Epithelial cell of esophagus (primary cell): ENCODE data around the gene ZNF469.

Experiments
- DNase-seq: peaks from one replicate; pipeline ENCODE4 v3.0.0; 2010; ENCODE audit warnings: low read depth
- H3K4me3 ChIP-seq: 2 replicates; pipeline ENCODE4 v1.5.1; 2011; ENCODE audit warnings: mild to moderate bottlenecking, low read length, control low read depth
- TF ChIP-seq, protein P1 (sequence below): IDR thresholded peaks from 2 replicates; pipeline ENCODE4 v1.5.1; 2011; ENCODE audit warnings: low read depth, mild to moderate bottlenecking, low read length, control low read depth, inconsistent platforms; ENCODE audit not compliant: insufficient read depth; ENCODE audit errors: missing control alignments

The ZNF469 gene

DNA sequence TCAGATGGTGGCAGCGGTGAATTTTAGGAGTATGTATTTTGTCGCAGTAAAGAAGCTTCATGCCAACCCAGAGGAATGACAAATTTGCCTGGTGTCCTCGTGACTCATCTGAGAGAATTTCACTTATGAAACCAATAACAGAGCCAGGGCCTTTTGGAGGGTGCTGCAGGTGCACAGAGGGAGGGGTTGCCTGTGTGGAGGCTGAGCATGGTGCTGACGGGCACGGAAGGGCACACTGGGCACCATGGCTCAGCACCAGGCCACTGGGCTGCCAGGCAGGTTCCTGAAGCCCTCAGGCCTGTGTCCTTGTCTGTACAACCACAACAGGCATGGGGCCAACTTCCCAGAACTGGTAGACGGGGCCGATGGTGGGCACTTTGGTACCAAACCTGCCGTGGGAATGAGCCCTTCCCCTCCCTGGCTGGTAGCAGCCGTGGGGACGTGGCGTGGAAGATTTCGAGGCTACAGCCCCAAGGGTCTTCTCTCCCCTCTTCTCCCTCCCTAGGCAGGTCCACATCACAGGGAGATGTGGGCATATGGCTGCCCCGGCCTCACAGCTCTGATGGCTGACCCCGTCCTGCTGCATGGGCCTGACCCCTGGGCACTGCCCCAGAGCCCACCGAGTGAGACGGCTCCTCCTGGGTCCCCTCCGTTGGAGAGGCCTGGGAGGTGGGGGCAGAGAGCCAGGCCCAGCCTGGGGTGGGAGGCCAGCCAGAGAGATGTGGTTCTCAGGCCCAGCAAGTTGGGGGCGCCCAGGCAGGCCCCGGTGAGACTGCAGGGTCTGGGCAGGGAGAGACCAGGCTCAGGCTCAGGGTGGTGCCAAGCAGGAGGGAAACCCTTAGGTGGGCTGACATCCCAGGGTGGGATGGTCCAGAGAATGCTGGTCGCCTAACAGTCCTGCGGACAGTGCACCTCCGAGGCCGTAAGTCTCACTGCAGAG lies 30.2 kb upstream of the ZNF469 start:
- no peak overlapping the region for H3K4me3 ChIP-seq
- DNase-seq = peak; percentile 2
- TF ChIP-seq, protein P1, sequence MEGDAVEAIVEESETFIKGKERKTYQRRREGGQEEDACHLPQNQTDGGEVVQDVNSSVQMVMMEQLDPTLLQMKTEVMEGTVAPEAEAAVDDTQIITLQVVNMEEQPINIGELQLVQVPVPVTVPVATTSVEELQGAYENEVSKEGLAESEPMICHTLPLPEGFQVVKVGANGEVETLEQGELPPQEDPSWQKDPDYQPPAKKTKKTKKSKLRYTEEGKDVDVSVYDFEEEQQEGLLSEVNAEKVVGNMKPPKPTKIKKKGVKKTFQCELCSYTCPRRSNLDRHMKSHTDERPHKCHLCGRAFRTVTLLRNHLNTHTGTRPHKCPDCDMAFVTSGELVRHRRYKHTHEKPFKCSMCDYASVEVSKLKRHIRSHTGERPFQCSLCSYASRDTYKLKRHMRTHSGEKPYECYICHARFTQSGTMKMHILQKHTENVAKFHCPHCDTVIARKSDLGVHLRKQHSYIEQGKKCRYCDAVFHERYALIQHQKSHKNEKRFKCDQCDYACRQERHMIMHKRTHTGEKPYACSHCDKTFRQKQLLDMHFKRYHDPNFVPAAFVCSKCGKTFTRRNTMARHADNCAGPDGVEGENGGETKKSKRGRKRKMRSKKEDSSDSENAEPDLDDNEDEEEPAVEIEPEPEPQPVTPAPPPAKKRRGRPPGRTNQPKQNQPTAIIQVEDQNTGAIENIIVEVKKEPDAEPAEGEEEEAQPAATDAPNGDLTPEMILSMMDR = no peak

DNA sequence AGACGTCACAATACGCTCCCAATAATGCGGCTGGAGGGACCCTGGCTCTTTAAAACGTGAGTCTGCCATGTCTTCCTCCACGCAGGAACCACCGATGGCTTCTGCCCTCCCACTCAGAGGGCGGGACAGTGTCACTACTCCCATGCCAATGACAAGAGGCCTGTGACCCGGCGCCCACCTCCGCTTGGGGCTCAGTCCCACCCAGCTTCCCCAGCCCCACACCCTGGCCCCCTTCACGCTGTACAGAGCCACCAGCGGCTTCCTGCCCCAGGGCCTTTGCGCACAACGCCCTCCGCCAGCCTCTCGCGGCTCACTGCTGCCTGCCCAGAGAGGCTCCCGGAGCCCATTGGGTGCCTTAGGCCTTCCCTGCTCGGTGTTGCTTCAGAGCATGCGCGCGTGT lies 29.5 kb upstream of the ZNF469 start:
- TF ChIP-seq, protein P1 = no peak
- DNase-seq = no peak
- H3K4me3 ChIP-seq = no peak overlapping the region

DNA sequence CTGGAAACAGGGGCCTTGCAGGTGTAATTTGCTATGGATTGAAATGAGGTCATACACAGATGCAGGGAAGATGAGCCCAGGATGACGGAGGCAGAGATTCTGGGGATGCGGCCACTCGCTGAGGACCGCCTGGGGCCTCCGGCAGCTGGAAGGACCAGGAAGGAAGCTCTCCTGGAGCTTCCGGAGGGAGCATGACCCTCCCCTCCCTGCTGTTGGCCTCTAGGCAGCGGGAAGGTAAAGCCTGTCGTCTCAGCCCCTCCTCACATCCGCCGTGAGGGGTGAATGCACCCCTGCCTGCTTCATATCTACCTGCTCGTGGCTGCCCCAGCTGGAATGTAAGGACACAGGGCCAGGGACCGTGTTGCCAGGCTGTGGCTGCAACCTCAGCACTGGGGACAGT lies 29.1 kb upstream of the ZNF469 start:
- TF ChIP-seq, protein P1 = no peak
- no peak for DNase-seq
- no peak overlapping the region for H3K4me3 ChIP-seq

DNA sequence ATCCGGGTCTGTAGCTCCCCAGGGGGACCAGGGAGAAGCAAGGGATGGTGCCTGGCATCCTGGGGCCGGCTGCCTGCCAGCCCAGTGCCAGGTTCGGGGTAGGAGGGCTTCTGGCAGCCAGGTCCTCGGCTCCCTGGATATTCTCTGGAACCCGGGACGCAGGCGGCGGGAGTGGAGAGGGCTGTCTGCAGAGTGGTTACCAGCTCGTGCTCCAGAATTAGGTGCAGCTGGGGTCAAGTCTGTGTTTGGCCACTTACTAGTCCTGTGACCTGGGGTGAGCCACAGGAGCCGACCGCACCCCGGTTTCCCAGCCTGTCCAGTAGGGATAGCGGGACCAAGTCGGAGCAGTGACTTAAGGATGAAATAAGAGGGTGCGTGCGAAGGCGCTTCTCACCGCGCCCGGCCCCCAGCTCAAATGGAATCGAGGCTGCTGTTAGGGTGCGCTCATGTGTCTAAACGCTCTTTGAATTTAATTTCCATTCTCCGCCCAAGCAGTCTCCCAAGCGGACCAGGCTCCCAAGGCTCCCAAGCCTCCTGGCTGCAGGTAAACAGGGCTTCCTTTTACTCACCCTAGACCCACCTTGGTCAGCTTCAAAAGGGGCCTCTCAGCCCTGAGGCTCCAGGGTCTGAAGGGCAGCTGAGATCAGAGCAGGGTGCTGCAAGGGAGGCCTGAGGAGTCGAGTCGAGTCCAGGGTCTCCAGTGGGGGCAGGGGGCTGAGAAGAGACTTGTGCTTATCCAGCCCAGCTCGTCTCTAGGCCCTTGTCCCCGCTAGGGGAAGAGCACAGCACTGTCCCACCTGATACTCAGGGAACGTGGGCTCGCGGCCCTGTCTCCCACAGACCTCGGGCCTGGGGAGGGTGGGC lies 28.3 kb upstream of the ZNF469 start:
- no peak for DNase-seq
- TF ChIP-seq, protein P1 = no peak

DNA sequence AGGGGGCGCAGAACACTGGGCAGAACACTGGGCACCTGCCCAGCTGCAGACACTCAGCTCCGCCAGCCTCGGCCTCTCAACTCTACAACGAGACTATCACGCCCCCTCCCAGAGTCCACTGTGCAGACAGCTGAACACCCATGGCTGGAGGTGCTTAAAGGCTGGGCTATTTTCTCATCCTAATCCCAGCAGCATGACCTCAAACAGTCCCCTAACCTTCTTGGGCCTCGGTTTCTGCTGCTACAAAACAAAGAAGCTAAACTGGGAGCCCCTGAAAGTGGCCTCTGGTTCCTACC lies 27.7 kb upstream of the ZNF469 start:
- TF ChIP-seq, protein P1 = no peak
- no peak for DNase-seq
- H3K4me3 ChIP-seq = no peak overlapping the region

More for the DNA sequence above, 28.3 kb upstream of the ZNF469 start:
- H3K4me3 ChIP-seq = no peak overlapping the region

DNA sequence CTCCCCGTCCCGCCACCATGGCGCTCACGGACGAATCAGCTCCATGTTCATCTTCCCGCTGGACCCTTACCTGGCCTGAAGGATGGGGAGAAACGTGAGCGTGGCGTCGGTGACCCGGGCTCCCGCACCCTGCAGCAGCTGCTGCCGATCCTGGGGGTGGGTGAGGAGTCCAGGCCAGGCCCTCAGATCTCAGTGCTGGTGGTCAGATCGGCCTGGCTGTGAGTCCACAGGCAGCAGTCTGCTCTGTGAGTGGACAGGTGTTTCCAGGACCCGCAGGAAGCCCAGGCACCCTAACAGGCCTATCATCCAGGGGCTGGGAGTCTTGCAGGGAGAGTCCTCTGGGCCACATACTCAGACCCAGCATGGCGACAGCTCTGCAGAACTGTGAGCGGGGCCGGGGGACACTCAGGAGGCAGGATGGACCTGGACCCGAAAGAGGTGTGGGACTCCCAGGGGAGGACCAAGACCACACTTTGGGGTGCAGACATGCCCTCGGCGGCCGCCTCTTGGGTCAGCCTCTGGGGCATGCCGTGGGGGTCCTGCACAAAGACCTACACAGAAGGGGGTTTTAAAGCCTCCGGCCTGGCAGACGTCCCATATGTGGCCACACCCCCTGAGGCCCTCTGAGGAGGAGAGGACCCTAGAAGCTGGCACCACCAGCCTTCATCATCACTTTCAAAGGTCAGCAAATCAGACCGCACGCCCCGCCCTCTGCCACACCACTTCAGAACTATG lies 27.2 kb upstream of the ZNF469 start:
- TF ChIP-seq, protein P1 = no peak
- DNase-seq = no peak
- H3K4me3 ChIP-seq = no peak overlapping the region
